Muscle of back (tissue), 13 donors: ENCODE measurements around the gene TLR1. TPM values are rescaled to one million over a fixed set of nuclear protein-coding genes. Genes with fewer than 3 reads are reported as not detected.

ENCODE experiments used
- DNase-seq, 3 donors: peaks; one replicate each; pipeline versions ENCODE4 v3.0.0 to v3.0.0-alpha.2; 2013
- long read RNA-seq, 9 donors: transcript quantifications; one replicate each; lab custom pipeline, GENCODE V29; 2026
- polyA plus RNA-seq, 10 donors: library from polyadenylated mRNA; unstranded; fragments of 120-200 nt; gene quantifications; one replicate each; pipeline ENCODE4 v1.2.1, GENCODE V29; 2013; ENCODE audit not compliant: insufficient read length in 10 of 10

Gene TLR1, protein sequence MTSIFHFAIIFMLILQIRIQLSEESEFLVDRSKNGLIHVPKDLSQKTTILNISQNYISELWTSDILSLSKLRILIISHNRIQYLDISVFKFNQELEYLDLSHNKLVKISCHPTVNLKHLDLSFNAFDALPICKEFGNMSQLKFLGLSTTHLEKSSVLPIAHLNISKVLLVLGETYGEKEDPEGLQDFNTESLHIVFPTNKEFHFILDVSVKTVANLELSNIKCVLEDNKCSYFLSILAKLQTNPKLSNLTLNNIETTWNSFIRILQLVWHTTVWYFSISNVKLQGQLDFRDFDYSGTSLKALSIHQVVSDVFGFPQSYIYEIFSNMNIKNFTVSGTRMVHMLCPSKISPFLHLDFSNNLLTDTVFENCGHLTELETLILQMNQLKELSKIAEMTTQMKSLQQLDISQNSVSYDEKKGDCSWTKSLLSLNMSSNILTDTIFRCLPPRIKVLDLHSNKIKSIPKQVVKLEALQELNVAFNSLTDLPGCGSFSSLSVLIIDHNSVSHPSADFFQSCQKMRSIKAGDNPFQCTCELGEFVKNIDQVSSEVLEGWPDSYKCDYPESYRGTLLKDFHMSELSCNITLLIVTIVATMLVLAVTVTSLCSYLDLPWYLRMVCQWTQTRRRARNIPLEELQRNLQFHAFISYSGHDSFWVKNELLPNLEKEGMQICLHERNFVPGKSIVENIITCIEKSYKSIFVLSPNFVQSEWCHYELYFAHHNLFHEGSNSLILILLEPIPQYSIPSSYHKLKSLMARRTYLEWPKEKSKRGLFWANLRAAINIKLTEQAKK
- 1 to 10 TPM; 1.9 to 4.0 (median 3.2) TPM for polyA plus RNA-seq
- long read RNA-seq, donor 1, partial matches to known transcripts = 0 of 1 reads
- long read RNA-seq, donor 1, other reads (novel, unspliced or antisense) = 0 of 1 reads
- long read RNA-seq, donor 2 = 0 reads
- long read RNA-seq, donor 3 = 0 reads
- long read RNA-seq, donor 4 = 0 reads
- long read RNA-seq, donor 5 = 0 reads
- long read RNA-seq, donor 6 = 0 reads
- long read RNA-seq, donor 7, partial matches to known transcripts = 0 of 1 reads
- long read RNA-seq, donor 7, other reads (novel, unspliced or antisense) = 0 of 1 reads
- long read RNA-seq, donor 8, partial matches to known transcripts = 0 of 1 reads
- long read RNA-seq, donor 8, other reads (novel, unspliced or antisense) = 0 of 1 reads
- long read RNA-seq, donor 9 = 0 reads

DNA sequence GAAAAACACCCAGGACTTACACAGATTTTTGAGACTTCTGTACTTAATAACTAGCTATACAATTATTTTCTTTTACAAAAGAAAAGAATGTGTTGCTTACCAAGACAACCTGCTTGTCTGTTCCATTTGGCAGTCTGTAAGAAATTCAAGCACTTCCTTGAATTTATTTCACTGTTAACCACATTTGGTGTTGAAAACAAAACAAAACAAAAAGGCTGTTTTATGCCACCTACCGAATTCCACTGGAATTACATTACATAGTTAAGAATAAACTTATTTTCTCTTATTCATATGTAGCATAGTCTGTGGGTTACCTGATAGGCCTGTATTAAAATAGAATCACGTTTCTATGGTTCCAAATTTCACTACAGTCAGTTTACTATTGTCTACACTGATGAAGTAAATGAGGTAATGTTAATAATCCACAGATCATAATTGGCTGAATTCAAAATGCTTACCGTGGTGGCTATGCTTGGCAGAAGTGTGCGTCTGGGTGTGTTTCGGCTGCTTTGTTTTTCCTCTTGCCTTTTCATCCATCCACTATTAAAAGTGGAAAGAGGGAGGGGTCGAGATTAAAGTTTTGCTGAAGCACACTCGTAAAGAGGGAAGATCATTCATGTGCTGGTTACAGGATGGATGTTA lies at the start of gene TLR1:
TLR1 (minus strand) TSS at position 138 of the 642 bp plus-strand sequence. CDS start 5,960 bp downstream, outside the sequence.
- peak in 2 of 3 donors; percentile 54 to 62 for DNase-seq

DNA sequence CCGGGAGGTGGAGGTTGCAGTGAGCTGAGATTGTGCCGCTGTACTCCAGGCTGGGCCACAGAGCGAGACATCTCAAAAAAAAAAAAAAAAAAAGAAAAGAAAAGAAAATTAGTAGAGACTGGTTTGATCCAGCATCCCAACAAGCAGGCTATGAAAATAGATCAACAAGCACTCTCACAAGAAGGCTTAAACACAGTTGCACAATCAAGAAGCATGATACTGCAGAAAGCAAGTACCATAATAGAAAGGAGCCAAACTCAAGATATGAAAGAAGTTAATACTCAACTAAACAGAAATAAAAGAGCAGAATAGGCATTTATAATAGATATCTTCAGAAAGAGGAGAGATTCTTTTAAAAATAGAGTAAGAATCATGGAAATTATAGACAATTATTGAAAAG lies 41.4 kb upstream of the TLR1 start:
- no peak for DNase-seq

DNA sequence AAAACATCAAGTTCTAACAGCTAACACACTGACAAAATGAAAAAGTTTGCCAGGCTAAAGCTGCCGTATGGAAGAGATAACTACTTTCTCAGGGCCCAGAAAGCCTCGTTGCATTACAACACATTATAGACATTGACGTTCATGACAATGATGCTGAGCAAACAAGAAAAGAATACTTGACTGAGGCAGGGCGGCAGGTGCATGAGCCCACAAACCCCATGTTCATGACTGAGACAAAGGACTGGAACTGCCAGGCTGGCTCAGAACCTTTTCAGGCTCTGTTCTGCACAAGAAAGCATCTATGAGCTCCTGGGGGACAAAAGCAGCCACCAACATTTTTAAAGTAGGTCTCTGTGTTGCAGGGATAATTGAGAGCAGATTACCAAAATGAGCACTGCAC lies 38.4 kb upstream of the TLR1 start:
- no peak for DNase-seq

DNA sequence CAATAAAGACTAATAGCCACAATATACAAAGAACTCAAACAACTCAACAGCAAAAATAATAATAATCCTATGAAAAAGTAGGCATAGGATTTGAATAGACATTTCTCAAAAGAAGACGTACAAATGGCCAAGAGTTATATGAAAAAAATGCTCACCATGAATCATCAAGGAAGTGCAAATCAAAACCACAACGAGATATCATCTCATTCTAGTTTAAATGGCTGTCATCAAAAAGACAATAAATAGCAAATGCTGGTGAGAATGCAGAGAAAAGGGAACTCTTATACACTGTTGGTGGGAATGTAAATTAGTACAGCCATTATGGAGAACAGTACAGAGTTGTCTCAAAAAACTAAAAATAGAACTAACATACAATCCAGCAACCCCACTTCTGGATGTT lies 33.3 kb upstream of the TLR1 start:
- peak in 1 of 3 donors; percentile 45 for DNase-seq

DNA sequence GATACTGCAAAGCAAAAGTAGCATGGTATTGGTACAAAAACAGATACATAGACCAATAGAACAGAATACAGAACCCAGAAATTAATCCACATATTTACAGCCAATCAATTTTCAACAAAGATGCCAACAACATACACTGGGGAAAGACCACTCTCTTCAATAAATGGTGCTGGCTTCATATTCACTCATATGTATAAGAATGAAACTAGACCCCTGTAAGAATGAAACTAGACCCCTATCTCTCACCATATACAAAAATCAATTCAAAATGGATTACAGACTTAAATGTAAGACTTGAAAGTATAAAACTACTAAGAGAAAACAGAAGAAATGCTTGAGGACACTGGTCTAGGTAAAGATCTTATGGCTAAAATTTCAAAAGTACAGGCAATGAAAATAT lies 32.7 kb upstream of the TLR1 start:
- DNase-seq = no peak

DNA sequence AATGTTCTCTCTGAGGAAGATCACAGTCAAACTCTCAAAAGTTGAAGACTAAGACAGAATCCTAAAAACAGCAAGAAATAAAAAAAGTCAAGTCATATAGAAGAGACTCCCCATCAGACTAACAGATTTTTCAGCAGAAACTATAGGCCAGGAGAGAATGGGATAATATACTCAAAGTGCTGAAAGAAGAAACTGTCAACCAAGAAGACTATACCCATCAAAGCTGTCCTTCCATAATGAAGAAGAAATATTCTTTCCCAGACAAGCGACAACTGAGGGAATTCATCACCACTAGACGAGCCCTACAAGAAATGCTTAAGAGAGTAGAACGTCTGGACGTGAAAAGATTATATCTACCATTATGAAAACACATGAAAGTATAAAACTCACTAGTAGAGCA lies 30.0 kb upstream of the TLR1 start:
- no peak for DNase-seq

DNA sequence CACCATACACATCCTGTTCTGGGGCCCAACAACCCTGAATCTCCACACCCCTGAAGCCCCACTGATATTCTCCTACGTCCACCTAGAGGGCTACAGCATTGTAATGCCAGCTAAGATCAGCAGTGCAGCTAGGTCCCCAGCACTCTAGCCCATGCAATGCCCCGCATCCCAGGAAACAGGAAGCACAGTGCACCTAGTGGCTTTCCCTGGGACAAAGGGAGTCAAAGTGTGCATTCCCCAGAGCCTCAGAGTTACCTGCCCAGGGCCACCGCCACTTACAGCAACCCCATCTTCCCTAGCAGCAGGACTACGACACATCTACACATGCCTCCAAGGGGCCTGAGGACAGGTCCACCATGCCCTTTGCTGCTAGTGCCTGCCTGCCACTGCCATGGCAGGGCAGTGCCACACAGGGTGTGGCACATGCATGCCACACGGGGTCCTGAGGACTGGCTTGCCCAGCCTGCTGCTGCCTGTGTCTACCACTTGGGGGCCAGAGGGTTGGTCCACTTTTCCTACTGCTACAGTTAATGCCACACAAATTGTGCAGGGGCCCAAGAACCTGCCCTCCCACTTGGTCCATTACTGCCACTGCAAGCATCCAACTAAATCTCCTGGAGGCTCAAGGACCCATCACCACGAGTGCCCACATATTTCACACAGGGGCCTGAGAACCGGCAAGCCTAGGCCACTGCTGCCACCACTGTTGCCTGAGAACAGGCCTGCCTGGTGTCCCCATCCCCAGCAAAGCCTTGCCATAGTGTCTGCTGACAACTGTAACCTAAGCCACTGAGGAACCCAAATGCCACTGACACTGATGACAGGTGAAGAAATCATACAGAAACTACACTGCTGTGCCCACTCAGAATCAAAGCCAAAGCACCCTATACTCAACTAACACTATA lies 28.3 kb upstream of the TLR1 start:
- DNase-seq = no peak

DNA sequence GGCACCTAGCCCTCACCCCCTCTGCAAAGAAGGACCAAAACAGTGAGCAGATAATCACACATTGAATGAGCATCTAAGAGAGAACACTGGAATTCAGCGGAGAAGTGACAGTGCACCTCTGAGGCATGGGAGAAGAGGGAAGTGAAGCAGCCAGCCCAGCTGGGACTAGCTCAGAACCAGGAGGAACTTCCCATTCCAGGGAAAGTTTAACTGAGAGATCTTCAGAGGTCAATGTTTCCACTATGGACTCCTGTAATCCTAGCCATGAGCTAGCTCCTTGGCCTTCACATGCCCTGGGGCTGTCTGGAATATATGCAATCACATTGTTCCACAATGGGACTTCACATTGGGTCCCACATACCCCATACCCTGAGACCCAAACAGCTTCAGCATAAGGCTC lies 27.6 kb upstream of the TLR1 start:
- DNase-seq = no peak

DNA sequence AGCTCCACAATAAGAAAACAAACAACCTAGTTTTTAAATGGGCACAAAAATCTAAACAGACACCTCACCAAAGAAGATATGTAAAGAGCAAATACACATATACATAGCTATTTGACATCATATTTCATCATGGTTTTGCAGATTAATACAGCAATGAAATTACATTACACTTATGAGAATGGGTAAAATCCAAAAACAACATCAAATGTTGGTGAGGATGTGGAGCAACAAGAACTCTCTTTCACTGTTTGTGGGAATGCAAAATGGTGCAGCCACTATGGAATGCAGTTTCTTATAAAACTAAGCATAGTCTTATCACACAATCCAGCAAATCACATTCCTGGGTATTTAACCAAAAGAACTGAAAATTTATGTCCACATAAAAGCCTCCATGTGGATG lies 27.1 kb upstream of the TLR1 start:
- DNase-seq = no peak

DNA sequence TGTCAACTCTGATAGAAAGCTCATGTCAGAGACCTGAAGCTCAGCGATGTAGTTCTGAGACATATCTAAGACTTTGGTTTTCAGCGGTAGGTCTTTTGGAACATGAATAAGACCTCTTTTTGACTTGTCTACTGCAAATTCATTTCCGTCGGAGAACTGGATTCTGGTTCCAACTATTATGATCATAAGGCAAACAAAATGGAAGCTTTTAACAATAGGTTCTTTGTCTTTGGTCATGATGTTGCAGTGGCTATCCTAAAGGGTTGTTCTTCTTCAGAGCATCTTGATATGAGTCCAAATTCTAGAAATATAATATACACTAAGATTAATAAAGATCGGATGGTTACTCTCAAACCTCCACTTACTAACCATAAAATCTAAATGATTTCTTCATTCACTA lies 24.6 kb upstream of the TLR1 start:
- DNase-seq = no peak

DNA sequence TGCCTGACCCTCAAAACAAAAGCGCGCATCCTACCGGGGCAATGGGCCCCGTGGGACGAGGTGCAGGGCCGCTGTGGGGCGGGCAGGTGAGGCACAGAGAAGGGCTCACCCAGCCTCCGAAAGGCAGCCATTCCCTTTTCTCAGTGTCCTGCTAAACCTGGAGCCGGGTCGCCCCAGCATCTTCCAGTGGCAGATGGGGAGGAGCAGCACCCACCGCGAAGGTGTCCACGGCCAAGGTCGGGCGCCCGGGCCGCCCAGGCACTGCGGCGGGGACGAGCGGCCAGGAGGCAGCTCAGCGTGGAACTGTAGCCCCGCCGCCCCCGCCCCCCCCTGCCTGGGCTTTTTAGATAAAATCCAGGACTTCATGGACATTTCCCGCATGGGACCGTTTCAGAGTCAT lies 19.2 kb upstream of the TLR1 start:
- no peak for DNase-seq

DNA sequence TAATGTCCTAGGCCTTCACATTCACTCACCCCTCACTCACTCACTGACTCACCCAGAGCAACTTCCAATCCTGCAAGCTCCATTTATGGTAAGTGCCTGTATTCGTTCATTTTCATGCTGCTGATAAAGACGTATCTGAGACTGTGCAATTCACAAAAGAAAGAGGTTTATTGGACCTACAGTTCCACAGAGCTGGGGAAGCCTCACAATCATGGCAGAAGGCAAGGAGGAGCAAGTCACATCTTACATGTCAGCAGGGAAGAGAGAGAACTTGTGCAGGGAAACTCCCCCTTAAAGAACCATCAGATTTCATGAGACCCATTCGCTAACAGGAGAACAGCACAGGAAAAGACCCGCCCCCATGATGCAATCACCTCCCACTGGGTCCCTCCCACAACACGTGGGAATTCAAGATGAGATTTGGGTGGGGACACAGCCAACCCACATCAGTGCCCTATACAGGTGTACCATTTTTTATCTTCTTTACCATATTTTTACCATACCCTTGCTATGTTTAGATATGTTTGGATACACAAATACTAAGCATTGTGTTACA lies 18.2 kb upstream of the TLR1 start:
- DNase-seq = no peak

DNA sequence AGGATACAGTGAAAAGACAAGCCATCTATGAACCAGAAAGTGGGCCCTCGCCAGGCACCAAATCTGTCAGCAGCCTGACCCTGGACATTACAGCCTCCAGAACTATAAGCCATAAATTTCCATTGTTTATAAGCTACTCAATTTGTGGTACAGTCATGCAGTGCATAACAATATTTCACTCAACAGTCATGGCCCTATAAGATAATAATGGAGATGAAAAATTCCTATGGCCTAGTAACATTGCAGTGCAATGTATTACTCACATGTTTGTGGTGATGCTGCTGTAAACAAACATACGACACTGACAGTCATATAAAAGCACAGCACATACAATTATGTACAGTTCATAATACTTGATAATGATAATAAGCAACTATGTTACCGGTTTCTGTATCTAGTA lies 17.1 kb upstream of the TLR1 start:
- no peak for DNase-seq

DNA sequence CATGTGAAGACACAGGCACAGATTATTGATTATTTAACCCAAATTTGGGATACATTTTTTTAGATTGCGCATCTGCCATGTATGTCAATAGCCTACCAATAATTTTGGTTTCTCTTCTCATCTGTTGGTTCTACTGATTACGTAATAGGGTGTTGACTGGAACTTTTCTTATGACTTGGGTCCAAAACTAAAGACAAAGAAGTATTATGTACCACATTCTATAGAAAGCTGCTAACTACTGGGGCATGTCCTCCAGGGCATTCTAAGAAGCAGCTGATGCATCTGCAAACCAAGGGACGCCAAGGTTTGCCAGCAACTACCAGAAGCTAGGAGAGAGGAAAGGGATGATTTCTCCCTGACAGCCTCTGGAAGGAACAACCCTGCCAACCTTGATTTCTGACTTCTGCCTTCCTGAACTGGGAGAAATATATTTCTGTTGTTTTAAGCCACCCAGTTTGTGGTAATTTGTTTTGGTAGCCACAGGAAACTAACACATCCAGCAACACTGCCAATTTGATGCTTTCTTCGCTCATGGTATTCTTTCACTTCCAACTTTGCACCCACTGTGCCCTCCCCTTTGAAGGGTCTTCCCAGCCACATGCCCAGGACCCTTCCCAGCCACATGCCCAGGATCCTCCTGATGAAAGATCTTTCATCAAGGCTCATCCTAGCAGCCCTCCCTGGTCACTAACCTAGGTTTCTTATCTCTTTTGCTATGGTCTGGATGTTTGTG lies 15.9 kb upstream of the TLR1 start:
- no peak for DNase-seq

DNA sequence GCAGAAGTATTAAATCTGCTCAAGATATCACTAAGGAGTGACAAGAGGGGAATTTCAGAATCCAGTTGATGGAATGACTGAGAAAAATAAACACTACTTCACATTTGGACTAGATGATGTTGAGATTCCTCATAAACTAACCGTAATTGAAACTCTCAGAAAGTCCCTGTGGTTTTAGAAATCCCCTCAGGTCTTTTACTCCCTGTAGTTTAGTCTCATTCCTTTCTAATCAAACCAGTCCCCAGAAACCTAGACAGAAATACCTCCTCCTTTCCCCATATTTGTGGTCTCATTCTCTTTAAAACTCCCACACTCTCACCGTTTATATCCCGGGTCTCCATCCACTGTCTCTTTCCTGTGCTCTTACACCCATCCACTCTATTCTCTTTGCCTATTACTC lies 15.0 kb upstream of the TLR1 start:
- DNase-seq = no peak

DNA sequence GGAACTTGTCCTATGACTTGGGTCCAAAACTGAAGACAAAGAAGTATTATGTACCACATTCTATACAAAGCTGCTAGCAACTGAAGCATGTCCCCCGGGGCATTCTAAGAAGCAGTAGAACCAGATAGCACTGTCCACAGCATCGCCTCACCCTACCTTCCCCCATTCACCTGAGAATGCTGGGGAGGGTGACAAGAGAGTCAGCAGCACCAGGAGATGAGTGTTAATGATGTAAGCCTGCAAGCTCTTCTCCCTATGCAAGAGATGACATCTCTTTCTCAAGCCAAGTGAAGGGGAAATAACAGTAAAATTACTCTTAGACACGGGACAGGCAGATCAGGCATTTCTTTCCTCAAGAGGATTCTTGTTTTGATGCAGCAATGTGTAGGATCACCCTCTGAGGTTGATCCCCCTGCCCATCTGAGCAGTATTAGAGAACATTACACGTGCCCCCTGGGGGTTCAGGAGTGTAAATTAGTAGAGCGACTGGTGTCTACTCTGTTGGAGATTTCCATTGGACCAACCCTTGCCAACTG lies 13.9 kb upstream of the TLR1 start:
- DNase-seq = no peak

DNA sequence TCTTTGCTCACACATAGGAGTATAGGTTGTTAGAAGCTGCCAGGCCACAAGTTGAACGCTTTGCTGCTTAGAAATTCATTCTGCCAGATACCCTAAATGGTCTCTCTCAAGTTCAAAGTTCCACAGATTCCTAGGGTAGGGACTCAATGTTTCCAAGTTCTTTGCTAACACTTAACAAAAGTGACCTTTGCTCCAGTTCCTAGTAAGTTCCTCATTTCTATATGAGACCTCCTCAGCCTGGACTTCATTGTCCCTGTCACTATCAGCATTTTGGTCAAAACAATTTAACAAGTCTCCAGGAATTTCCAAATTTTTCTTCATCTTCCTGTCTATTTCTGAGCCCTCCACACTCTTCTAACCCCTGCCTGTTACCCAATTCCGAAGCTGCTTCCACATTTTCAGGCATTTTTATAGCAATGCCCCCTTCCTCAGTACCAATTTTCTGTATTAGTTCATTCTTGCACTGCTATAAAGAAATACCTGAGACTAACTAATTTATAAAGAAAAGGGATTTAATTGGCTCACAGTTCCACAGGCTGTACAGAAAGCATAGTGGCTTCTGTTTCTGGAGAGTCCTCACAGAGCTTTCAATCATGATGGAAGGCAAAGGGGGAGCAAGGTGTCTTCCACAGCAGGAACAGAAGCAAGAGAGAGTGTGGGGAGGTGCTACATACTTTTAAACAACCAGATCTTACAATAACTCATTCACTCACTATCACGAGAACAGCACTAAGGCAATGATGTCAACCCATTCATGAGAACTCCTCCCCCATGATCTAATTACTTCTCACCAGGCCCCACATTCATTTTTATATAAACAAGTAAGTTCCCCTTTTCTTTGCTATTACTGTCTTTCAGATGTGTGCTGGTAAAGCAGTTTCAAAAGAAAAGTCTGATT lies 11.5 kb upstream of the TLR1 start:
- no peak for DNase-seq

DNA sequence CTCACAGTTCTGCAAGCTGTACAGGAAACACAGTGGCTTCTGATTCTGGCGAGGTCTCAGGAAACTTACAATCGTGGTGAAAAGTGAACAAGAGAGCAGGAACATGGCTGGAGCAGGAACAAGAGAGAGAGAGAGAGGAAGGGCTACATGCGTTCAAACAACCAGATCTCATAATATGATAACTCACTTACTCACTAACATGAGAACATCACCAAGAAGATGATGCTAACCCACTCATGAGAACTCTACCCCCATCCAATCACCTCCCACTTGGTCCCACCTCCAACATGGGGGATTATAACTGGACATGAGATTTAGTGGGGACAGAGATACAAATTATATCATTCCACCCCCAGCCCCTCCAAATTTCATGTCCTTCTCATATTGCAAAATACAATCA lies 9.8 kb upstream of the TLR1 start:
- no peak for DNase-seq
